Liver (tissue), 3 donors: ENCODE results near the gene ABCC3.

Source experiments
- EGR1 ChIP-seq, 2 donors: IDR thresholded peaks; 2 replicates each; pipeline ENCODE4 v1.6.1; 2016 to 2018; ENCODE audit warnings: antibody characterized with exemption in 2 of 2, low read depth in 2 of 2
- REST ChIP-seq: IDR thresholded peaks from 2 replicates; pipeline ENCODE4 v1.6.1; 2016; ENCODE audit warnings: antibody characterized with exemption, mild to moderate bottlenecking
- YY1 ChIP-seq: IDR thresholded peaks from 2 replicates; pipeline ENCODE4 v1.6.1; 2016; ENCODE audit warnings: antibody characterized with exemption, mild to moderate bottlenecking
- TF ChIP-seq, protein P1 (sequence below): fragments of 150-350 bp; IDR thresholded peaks from 2 replicates; pipeline ENCODE4 v1.5.1; 2017; ENCODE audit warnings: improper control_type of control experiment, low read depth, low read length; ENCODE audit not compliant: missing input control
- donor health status: healthy.
- donor health status: healthy.

GRCh38 chr17:50693036-50693682, 58.5 kb downstream of the ABCC3 start:
- TF ChIP-seq, protein P1, sequence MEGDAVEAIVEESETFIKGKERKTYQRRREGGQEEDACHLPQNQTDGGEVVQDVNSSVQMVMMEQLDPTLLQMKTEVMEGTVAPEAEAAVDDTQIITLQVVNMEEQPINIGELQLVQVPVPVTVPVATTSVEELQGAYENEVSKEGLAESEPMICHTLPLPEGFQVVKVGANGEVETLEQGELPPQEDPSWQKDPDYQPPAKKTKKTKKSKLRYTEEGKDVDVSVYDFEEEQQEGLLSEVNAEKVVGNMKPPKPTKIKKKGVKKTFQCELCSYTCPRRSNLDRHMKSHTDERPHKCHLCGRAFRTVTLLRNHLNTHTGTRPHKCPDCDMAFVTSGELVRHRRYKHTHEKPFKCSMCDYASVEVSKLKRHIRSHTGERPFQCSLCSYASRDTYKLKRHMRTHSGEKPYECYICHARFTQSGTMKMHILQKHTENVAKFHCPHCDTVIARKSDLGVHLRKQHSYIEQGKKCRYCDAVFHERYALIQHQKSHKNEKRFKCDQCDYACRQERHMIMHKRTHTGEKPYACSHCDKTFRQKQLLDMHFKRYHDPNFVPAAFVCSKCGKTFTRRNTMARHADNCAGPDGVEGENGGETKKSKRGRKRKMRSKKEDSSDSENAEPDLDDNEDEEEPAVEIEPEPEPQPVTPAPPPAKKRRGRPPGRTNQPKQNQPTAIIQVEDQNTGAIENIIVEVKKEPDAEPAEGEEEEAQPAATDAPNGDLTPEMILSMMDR: no peak
- TF ChIP-seq YY1 (no peak), EGR1 (IDR thresholded peaks at IDR 0.05; ENCODE audit: low read depth in 2 of 2) (no peak), REST (no peak)
